GM18517 (cell line): ENCODE results near the gene CORIN.
A peak's percentile ranks its signal among the peaks of the same experiment; 100 is the strongest.
"Not testable (repeated sequence)": the region's sequence is repeated elsewhere in the genome, so short reads cannot be mapped to it uniquely, and the experiment has no call there.

Experiments used
- ATAC-seq: cut with Tn5 transposase; IDR thresholded peaks from one replicate; pipeline ENCODE4 v1.9.1; 2021; ENCODE audit warnings: mild to moderate bottlenecking, moderate library complexity; ENCODE audit not compliant: unreplicated experiment

CORIN gene

DNA sequence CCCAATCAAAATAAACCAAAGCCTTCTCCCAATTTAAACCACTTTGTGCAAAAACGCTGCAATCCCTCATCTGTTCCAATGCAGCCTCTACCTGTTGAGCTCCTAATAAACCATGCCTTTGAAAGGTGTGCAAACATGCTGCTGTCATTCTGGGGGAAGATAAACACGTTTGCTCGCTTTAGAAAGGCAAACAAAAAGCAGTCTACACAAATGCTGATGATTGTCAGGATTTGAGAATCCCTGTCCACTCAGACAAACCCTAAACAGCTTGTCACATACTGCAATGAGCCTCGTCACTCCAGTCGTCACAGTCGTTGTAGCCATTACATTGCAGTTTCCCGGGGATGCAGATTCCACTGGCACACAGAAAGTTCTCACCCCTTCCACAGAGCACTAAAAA lies 145.2 kb downstream of the CORIN start:
- ATAC-seq: no peak

GRCh38 chr4:47691757-47692383 lies 146.0 kb downstream of the CORIN start:
- ATAC-seq: not testable (repeated sequence)

GRCh38 chr4:47690611-47691010 lies 147.3 kb downstream of the CORIN start:
- ATAC-seq: no peak

- peak; percentile 59 for ATAC-seq
Measured at GRCh38 chr4:47686294-47686872, 151.5 kb downstream of the CORIN start.

GRCh38 chr4:47675806-47676205 lies 162.1 kb downstream of the CORIN start:
- no peak for ATAC-seq

DNA sequence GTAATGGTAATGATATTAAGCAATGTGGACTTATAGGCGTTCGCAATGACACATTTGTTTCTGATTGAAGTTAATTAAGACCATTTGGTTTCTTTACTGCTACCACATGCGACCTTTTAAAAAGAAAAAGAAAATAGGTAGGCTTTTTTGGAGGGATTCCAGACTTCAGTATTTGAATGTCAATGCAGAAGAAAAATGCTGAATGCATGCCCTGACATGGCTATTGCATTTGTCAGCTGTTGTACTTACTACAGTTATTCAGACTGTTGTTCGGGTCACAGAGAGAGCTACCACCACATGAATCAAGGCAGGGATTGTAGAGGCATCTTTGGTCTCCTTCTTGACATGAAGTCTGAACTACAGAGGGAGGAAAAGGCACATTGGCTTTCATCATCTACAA lies 163.7 kb downstream of the CORIN start:
- ATAC-seq: no peak

GRCh38 chr4:47672696-47673095 lies 165.2 kb downstream of the CORIN start:
- ATAC-seq: no peak

DNA sequence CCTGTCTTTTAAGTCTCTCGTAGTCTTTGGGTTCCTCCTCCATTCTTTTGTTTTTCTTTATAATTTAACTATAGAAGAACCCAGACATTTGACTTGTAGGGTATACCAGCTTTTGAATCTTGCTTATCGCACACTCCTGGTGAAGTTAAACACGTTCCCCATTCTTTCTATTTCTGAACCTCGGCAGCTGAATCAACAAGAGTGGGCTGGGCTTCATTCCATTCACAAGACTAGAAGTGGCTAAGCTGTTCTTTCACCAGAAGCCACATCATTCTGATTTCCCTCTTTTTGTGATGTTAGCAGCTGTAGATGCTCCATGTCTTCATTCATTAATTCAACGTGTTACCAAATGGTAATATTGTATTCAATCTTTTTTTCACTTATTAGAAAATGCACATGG lies 167.9 kb downstream of the CORIN start:
- no peak for ATAC-seq

DNA sequence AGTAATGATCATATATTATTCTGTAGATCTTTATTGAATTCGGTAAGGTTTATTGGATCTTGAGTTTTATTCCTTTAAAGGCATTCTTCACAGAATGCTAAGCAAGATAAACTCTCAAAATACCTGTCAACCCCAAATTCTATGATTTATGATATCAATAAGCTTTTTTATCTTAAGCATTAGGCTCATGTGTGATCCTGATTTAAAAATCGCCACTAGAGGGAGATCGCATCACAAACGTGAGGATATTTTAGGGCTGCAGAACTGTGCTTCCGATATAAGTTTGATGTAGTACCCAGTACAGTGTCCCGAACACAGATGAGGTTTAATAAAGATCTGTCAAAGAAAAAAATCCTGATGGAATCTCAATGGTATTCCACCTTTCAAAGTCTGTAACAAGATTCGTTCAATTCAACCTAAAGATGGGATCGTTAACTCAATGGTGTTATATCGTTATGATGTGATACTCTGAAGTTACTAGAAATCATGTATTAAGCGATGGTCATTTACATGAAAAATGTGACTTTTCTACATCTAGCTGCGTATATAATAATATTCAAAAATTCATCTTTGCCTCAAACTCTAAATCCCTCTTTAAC lies 169.0 kb downstream of the CORIN start:
- ATAC-seq: peak; percentile 82

DNA sequence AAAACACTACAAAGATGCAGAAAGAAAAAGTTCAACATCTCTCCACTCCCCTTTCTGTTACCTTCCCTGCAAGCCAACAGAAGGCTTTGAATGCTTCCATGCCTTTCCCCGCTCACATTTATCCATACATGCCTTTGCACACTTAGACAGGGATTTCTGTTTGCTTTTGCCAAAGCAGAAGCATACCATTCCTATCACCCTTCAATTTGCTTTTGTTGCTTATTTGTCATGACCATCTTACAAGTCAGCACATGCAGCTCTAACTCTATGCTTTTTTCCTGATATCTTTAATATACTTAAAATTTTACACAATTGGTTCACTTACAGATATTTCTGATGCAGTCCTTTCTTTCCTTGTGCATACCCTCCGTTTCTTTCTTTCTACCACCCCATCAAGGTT lies 169.6 kb downstream of the CORIN start:
- no peak for ATAC-seq

DNA sequence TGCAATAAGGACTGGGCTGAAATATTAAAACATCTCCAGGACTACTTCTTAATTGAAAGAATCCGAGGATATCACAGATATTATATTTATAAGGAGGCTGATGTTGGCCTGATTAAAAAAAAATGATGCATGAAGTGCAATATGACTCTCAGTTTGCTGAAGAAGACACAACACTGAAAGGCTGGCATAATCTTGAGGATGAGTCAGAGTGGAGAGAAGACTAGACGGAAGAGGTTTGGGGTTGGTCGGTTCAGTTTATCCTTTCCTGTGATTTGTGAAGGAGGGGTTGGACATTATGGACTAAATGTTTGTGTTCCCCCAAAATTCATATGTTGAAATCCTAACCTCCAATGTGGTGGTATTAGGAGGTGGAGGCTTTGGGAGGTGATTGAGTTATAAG lies 170.3 kb downstream of the CORIN start:
- no peak for ATAC-seq

DNA sequence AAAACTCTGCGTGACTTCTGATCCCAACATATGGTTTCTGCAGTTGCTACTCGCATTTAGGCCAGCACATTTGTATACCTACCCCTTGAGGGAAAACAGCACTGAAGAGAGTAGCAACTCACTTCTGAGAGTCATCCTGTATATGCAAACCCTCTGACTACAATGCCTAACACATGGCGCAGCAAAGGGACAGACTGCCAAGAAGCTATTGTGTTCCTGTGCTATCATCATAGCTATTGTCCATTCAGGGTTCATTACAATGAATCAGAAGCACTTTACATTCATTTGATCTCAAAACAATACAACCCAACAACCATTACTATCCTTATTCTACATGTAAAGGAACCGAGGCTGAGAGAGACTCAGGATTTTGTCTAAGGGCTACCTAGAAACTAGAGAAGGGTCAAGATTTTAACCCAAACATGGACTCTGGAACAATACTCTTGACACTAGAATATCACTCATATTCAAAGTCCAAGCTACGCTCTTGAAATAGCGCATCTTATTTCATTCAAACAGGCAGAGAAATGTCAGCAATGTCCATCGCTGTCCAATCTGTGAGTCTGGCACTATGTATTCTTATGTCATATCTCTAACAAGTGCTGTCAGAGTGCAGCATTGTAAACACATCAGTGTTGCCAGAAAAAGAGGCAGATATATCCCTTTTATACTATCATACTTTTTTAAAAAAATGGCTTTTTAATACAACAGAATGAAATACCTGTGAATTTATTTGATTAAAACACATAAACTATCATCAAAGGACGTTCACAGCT lies 173.6 kb downstream of the CORIN start:
- ATAC-seq: no peak

DNA sequence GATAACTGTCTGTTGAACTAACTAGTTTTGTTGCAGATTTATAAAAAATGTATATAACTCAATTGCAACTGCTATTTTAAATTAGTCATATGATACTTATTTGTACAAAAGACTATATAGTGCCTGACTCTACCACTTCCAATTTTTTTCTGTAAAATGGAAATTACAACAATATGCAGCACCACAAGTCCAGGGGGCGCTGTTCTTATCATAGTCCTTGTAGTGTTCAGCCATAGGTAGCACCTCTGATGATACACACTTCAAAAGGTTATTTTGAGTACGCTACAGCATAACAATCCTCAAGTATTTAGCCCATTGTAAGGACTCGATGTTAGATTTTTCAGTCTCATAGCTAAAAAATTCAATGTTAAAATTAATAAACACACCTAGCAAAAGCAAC lies 174.9 kb downstream of the CORIN start:
- no peak for ATAC-seq

DNA sequence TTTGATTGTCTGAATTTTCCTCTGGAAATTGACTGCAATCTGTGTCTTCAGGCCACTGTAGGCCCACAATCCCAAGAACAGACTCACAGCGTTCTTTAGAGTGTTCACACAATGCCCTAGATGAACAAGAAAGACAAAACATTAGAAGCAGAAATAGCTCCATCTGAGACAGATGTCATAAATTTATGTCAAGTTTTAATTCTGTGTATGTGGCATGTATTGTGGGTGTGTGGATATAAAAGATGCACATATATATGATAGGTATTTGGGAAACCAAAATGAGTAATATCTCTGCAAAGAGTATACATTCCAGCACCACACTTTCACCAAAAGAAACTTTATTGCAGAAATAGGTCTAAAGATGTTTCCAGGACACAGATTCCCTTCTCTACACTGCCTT lies 176.1 kb downstream of the CORIN start:
- no peak for ATAC-seq

GRCh38 chr4:47659342-47659741 lies 178.5 kb downstream of the CORIN start:
- no peak for ATAC-seq

DNA sequence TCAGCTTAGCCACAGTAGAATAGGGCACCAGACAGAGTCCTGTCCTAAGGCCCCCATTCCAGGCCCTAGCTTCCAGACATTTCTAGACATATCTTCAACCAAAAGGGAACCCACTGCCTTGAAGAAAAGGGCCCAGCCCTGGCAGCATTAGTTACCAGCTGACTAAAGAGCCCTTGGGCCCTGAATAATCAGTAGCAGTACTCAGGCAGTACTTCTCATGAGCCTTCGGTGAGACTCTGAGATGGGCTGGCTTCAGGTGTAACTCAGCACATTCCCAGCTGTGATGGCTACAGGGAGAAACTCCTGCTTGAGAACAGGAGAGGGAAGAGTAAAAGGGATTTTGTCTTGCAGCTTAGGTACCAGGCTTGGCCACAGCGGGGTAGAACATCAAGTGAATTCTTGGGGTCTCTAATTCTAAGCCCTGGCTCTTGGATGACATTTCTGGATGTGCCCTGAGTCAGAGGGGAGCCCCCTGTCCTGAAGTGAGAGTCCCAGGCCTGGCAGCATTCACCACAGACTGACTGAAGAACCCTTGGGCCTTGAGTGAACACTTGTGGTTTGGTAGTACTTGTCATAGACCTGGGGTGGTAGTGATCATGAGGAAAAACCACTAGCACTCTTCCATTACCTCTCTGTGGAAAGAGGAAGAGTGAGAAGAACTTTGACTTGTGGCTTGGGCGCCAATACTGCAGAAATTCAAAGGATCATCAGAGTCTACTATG lies 182.7 kb downstream of the CORIN start:
- ATAC-seq: no peak

GRCh38 chr4:47652092-47652491 lies 185.8 kb downstream of the CORIN start:
- no peak for ATAC-seq

DNA sequence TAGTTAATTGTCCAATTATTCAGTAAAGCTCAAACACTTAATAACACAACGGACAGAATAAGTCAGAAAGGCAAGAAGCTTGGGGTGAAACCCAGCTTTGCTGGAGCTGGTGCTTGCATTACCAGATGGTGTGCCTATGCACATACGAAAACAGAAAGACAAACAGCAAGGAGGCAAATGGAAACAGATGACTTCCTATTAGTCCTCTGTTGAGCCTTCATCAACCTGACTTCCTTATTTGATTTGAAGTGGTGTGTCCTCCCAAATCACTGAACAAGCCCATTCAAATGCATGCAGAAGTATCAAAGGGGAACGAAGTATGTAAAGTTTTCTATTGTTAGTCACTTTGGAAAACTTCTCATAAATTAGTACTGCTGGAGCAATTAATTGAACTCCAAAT lies 186.6 kb downstream of the CORIN start:
- ATAC-seq: no peak

DNA sequence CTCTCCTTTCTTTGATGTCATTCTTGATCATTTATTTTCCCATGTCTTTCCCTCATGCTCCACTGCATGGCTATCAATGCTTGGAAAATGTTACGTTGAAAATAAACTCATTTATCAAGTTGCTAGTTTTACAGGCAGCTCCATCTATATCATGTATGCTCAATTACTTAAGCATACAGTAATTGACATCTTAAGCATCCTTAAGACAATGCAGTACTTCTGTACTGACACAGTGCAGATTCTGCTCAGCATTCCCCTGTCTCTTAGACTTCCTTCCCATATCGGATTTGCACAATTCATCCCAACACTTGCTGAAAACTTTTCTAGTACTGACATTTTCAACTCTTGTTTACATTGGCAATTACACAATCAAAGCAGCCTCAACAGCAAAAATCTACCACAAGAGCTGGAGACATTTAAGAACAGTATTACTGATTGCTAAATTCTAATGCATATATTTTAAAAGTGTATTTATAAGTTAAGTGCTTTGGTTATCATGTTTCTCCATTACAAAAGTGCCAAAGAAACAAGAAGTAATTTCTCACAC lies 187.2 kb downstream of the CORIN start:
- ATAC-seq: no peak

- ATAC-seq: no peak
Measured at GRCh38 chr4:47647544-47647943, 190.3 kb downstream of the CORIN start.

GRCh38 chr4:47647029-47647428 lies 190.8 kb downstream of the CORIN start:
- ATAC-seq: no peak
